Erythroblast (primary cell): ENCODE data around the gene FAM83C.

Source experiments
- GATA1 ChIP-seq: IDR thresholded peaks from 2 replicates; pipeline ENCODE4 v1.6.1; 2011; ENCODE audit warnings: low read depth, mild to moderate bottlenecking, control low read depth, low read length, moderate library complexity
- POLR2A ChIP-seq: IDR thresholded peaks from 2 replicates; pipeline ENCODE4 v1.6.1; 2011; ENCODE audit warnings: mild to moderate bottlenecking, low read length

- TF ChIP-seq POLR2A (no peak), GATA1 (no peak)
Observed at GRCh38 chr20:35286077-35286898, 5.9 kb downstream of the FAM83C start.
